B cell (primary cell): ENCODE data around the gene B3GALT6. TPM values are rescaled to one million over a fixed set of nuclear protein-coding genes. Genes with fewer than 3 reads are reported as not detected.

Source experiments
- ATAC-seq: fragments of 200-7000 bp; cut with Tn5 transposase; one replicate; pipeline ENCODE4 v1.10.0; 2021; ENCODE audit warnings: low read depth, mild to moderate bottlenecking, moderate number of reproducible peaks, moderate library complexity
- CTCF ChIA-PET: fragments of 350-600 bp; sonication (Branson Sonifier 250); formaldehyde crosslinking; loops from one replicate; lab custom pipeline; 2021; ENCODE audit warnings: antibody characterized with exemption, inconsistent platforms; lab: Charles Lee
- POLR2A ChIA-PET: fragments of 350-600 bp; sonication (Branson Sonifier 250); formaldehyde crosslinking; loops from one replicate; lab custom pipeline; 2021; ENCODE audit warnings: antibody characterized with exemption; lab: Charles Lee
- DNase-seq: peaks from one replicate; pipeline ENCODE4 v3.0.0; 2013
- H2AFZ ChIP-seq: 2 replicates; pipeline ENCODE4 v1.6.1; 2012; ENCODE audit warnings: mild to moderate bottlenecking, low read depth, low read length; ENCODE audit not compliant: insufficient read depth, poor library complexity, severe bottlenecking
- H3K27ac ChIP-seq, 2 donors: 1 replicate in 1 of 2; 2 replicates in 1 of 2; pipeline ENCODE4 v1.5.1; 2012 to 2013; ENCODE audit warnings: low read length in 2 of 2, mild to moderate bottlenecking in 2 of 2, moderate library complexity in 1 of 2
- H3K27me3 ChIP-seq, 4 experiments: fragments of 200-600 bp in 1 of 4; sonication (generic) in 1 of 4; replicated peaks in 1 of 4; 1 replicate in 2 of 4; 2 replicates in 2 of 4; pipeline versions ENCODE4 v1.6.1 to v1.7.0; 2013 to 2016; ENCODE audit warnings: low read length in 3 of 4, mild to moderate bottlenecking in 2 of 4, mixed read lengths in 1 of 4, moderate library complexity in 1 of 4; ENCODE audit not compliant: insufficient read depth in 4 of 4, control insufficient read depth in 3 of 4; ENCODE audit errors: control extremely low read depth in 1 of 4
- H3K36me3 ChIP-seq, 2 experiments: replicated peaks in 1 of 2; 1 replicate in 1 of 2; 2 replicates in 1 of 2; pipeline versions ENCODE4 v1.6.1 to v1.7.1; 2013; ENCODE audit warnings: low read length in 1 of 2; ENCODE audit not compliant: insufficient read depth in 2 of 2, control insufficient read depth in 1 of 2; ENCODE audit errors: control extremely low read depth in 1 of 2, extremely low read depth in 1 of 2
- H3K4me1 ChIP-seq, 2 donors: fragments of 200-600 bp in 1 of 2; sonication (generic) in 1 of 2; 1 replicate in 1 of 2; 2 replicates in 1 of 2; pipeline versions ENCODE4 v1.5.1 to v1.6.1; 2013 to 2017; ENCODE audit warnings: low read length in 2 of 2; ENCODE audit not compliant: control insufficient read depth in 2 of 2, insufficient read depth in 2 of 2
- H3K4me2 ChIP-seq: replicated peaks from 2 replicates; pipeline ENCODE3; 2012; ENCODE audit warnings: mild to moderate bottlenecking, low read depth, low read length; ENCODE audit not compliant: poor library complexity, severe bottlenecking
- H3K4me3 ChIP-seq, 5 experiments: fragments of 200-600 bp in 1 of 5; sonication (generic) in 1 of 5; 1 replicate in 3 of 5; 2 replicates in 2 of 5; pipeline versions ENCODE4 v1.5.1 to v1.7.0; 2011 to 2016; ENCODE audit warnings: low read length in 4 of 5, mild to moderate bottlenecking in 4 of 5, low read depth in 2 of 5, control low read depth in 1 of 5, moderate library complexity in 1 of 5; ENCODE audit not compliant: insufficient read depth in 1 of 5; ENCODE audit errors: control extremely low read depth in 1 of 5, extremely low read depth in 1 of 5
- H3K79me2 ChIP-seq: fragments of 200-600 bp; sonication (generic); one replicate; pipeline ENCODE4 v1.6.0; 2016; ENCODE audit warnings: low read length; ENCODE audit not compliant: control insufficient read depth, insufficient read depth
- H3K9ac ChIP-seq: fragments of 200-600 bp; sonication (generic); 2 replicates; pipeline ENCODE4 v1.6.1; 2017; ENCODE audit warnings: mild to moderate bottlenecking, low read length, moderate library complexity
- H3K9me3 ChIP-seq, 3 donors: one replicate each; pipeline versions ENCODE4 v1.6.1 to v1.7.1; 2013; ENCODE audit warnings: low read length in 2 of 3; ENCODE audit not compliant: control insufficient read depth in 2 of 3, insufficient read depth in 1 of 3; ENCODE audit errors: control extremely low read depth in 1 of 3
- H4K20me1 ChIP-seq: 2 replicates; pipeline ENCODE4 v1.6.0; 2012; ENCODE audit warnings: mild to moderate bottlenecking, low read length; ENCODE audit not compliant: insufficient read depth, control insufficient read depth, poor library complexity, severe bottlenecking
- H3K27ac Mint-ChIP-seq: one replicate; pipeline ENCODE4 v1.8.0; 2021; ENCODE audit warnings: mixed read lengths
- H3K27me3 Mint-ChIP-seq: one replicate; pipeline ENCODE4 v1.8.0; 2021; ENCODE audit warnings: mixed read lengths
- H3K4me1 Mint-ChIP-seq: one replicate; pipeline ENCODE4 v1.8.0; 2021; ENCODE audit warnings: mixed read lengths
- H3K4me3 Mint-ChIP-seq: one replicate; pipeline ENCODE4 v1.8.0; 2021; ENCODE audit warnings: mixed read lengths
- H3K9me3 Mint-ChIP-seq: one replicate; pipeline ENCODE4 v1.8.0; 2022; ENCODE audit warnings: mixed read lengths; ENCODE audit not compliant: insufficient read depth
- CTCF ChIP-seq: fragments of 200-600 bp; IDR thresholded peaks from one replicate; pipeline ENCODE4 v1.8.0; 2022; ENCODE audit warnings: antibody characterized with exemption, mild to moderate bottlenecking
- EZH2 ChIP-seq: IDR thresholded peaks from 2 replicates; pipeline ENCODE4 v1.6.1; 2012; ENCODE audit warnings: borderline replicate concordance, low read depth, mild to moderate bottlenecking, moderate library complexity, low read length; ENCODE audit not compliant: insufficient read depth, poor library complexity, severe bottlenecking
- WGBS: methylation state at CpG from one replicate; pipeline ENCODE4 v1.1.5; 2013; ENCODE audit warnings: missing lambda C conversion rate; ENCODE audit not compliant: insufficient coverage; 5-methylcytosine and 5-hydroxymethylcytosine counted together
- intact Hi-C: fragments of 100-400 bp; cut with micrococcal nuclease; formaldehyde crosslinking; loops from one replicate; pipeline ENCODE4 v1.10.0; 2022
- polyA plus RNA-seq: library from polyadenylated mRNA; depleted of rRNA; stranded (reverse); fragments of >200 nt; gene quantifications from 2 replicates; pipeline ENCODE4 v1.2.3, GENCODE V29; 2012
- total RNA-seq, 2 donors: library from RNA; stranded (reverse); fragments of 120-200 nt in 1 of 2; gene quantifications; 1 replicate in 1 of 2; 2 replicates in 1 of 2; pipeline versions ENCODE4 v1.2.3 to v1.2.4, GENCODE V29; 2013 to 2022

B3GALT6 gene
- total and polyA plus RNA-seq, 2 donors (not counting 1 experiment from before 2014, with no cell fraction given), result 5.9 to 21.0 TPM

GRCh38 chr1:1202831-1203560, 29.0 kb upstream of the B3GALT6 start:
- no peak for TF ChIP-seq EZH2
- H3K4me1 ChIP-seq, result peaks cover 35 to 36% of the 10 kb centered on the region in 2 donors
- H3K27me3 ChIP-seq, result peaks cover 0 to 35% (median 12%) of the 10 kb centered on the region in 4 experiments
- peaks cover 21% of the 10 kb centered on the region for H3K4me1 Mint-ChIP-seq
- CTCF ChIA-PET, result no interaction called here
- no peaks in the 10 kb centered on the region for H3K36me3 ChIP-seq
- no peak overlapping the region for H3K4me3 Mint-ChIP-seq
- peaks cover 2% of the 10 kb centered on the region for H3K27me3 Mint-ChIP-seq
- H3K9me3 Mint-ChIP-seq, result no peaks in the 10 kb centered on the region
- peak; percentile 51 for DNase-seq
- intact Hi-C loops, result loop anchor here (10.0 kb wide), 1 partner anchor 168 kb away; no protein-coding TSS in a partner anchor
- no peak overlapping the region for H3K9ac ChIP-seq
- no peak overlapping the region for H3K4me3 ChIP-seq
- 86% methylated on average over 27 of the region's 27 CpGs for WGBS
- no peak overlapping the region for H2AFZ ChIP-seq
- H4K20me1 ChIP-seq, result no peaks in the 10 kb centered on the region
- no peak for ATAC-seq
- peak overlapping the region; percentile 15 for H3K27ac Mint-ChIP-seq
- POLR2A ChIA-PET, result no interaction called here
- H3K4me2 ChIP-seq, result no peak overlapping the region
- peaks cover 0 to 22% (median 0%) of the 10 kb centered on the region in 3 donors for H3K9me3 ChIP-seq
- no peaks in the 10 kb centered on the region for H3K79me2 ChIP-seq
- no peak overlapping the region for H3K27ac ChIP-seq

GRCh38 chr1:1203561-1204424, 28.2 kb upstream of the B3GALT6 start:
- Mint-ChIP-seq H3K27me3 (peaks cover 7% of the 10 kb centered on the region), H3K4me1 (peaks cover 27% of the 10 kb centered on the region), H3K9me3 (no peaks in the 10 kb centered on the region), H3K27ac (peak overlapping the region; percentile 37), H3K4me3 (no peak overlapping the region)
- Histone ChIP-seq H3K9ac (no peak overlapping the region), H3K9me3 (peaks cover 0 to 23% (median 0%) of the 10 kb centered on the region in 3 donors), H3K4me3 (no peak overlapping the region), H4K20me1 (no peaks in the 10 kb centered on the region), H3K79me2 (no peaks in the 10 kb centered on the region), H3K4me1 (peaks cover 42 to 44% of the 10 kb centered on the region in 2 donors), H3K27me3 (peaks cover 0 to 41% (median 14%) of the 10 kb centered on the region in 4 experiments), H2AFZ (no peak overlapping the region), H3K36me3 (no peaks in the 10 kb centered on the region), H3K4me2 (no peak overlapping the region), H3K27ac (no peak overlapping the region)
- POLR2A ChIA-PET, result no interaction called here
- intact Hi-C loops, result loop anchor here (10.0 kb wide), 1 partner anchor 169 kb away; no protein-coding TSS in a partner anchor
- TF ChIP-seq EZH2 (no peak), CTCF (no peak)
- CTCF ChIA-PET, result no interaction called here
- no peak for ATAC-seq
- WGBS, result 91% methylated on average over 49 of the region's 49 CpGs
- DNase-seq, result peak; percentile 40
